Measurements from ENCODE around the gene TUBB4A. TPM values are rescaled to one million over a fixed set of nuclear protein-coding genes. Genes with fewer than 3 reads are reported as not detected.
"Not testable (repeated sequence)": the region's sequence is repeated elsewhere in the genome, so short reads cannot be mapped to it uniquely, and the experiment has no call there.

TUBB4A gene
- 0.87 and 9.2 TPM in 2 replicates for total RNA-seq (2014; rRNA removed; shearing (Covaris generic))

GRCh38 chr19:6501740-6502648 is at the start of gene TUBB4A:
Gene TUBB4A (minus strand): TSS chr19:6502309. CDS start chr19:6502212, 97 bp downstream.
- no peak for DNase-seq (ENCODE audit: low spot score)

- DNase-seq (ENCODE audit: low spot score) = no peak
These were observed 49.0 kb upstream of the TUBB4A start for GRCh38 chr19:6551091-6551490.

GRCh38 chr19:6550679-6551078 is 48.6 kb upstream of the TUBB4A start:
- not testable (repeated sequence) for DNase-seq (ENCODE audit: low spot score)

GRCh38 chr19:6543866-6544347 is 41.8 kb upstream of the TUBB4A start:
- DNase-seq (ENCODE audit: low spot score) = no peak

DNA sequence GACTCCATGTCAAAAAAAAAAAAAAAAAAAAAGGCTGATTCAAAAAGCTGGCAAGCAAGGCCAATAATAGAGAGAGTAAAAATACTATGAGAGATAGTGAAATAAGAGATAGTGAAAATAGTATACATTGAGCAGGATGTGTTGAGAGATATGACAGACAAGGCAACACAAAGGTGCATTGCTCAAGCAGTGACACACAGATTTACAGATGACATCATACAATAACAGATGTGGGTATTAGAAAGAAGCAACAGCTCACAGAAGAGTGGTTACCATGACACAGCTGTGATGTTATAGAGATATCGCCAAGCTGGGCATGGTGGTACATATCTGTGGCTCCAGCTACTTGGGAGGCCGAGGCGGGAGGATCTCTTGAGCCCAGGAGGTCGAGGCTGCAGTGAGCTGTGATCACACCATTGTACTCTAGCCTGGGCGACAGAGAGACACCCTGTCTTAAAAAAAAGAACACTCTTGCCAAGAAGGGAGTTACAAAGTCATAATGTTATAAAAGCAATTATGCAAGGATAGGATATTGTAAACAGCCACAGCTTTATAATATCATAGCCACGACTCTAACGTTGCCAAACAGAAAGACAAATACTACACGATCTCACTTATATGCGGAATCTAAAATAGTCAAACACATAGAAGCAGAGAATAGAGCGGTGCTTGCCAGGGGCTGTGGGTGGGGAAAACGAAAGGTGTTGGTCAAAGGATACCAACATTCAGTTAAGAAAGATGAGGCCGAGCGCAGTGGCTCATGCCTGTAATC is 39.0 kb upstream of the TUBB4A start:
- no peak for DNase-seq (ENCODE audit: low spot score)

DNA sequence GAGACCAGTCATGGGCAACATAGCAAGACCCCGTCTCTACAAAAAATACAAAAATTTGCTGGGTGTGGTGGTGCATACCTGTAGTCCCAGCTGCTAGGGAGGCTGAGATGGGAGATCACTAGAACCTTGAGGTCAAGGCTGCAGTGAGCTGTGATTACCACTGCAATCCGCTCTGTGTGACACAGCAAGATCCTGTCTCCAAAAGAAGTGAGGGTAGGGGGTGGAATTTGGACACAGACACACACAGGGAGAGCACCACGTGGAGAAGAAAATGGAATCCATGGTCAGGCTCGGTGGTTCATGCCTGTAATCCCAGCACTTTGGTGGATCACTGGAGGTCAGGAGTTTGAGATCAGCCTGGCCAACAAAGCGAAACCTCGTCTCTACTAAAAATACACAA is 37.4 kb upstream of the TUBB4A start:
- no peak for DNase-seq (ENCODE audit: low spot score)

GRCh38 chr19:6535558-6536137 is 33.5 kb upstream of the TUBB4A start:
- DNase-seq (ENCODE audit: low spot score) = no peak

DNA sequence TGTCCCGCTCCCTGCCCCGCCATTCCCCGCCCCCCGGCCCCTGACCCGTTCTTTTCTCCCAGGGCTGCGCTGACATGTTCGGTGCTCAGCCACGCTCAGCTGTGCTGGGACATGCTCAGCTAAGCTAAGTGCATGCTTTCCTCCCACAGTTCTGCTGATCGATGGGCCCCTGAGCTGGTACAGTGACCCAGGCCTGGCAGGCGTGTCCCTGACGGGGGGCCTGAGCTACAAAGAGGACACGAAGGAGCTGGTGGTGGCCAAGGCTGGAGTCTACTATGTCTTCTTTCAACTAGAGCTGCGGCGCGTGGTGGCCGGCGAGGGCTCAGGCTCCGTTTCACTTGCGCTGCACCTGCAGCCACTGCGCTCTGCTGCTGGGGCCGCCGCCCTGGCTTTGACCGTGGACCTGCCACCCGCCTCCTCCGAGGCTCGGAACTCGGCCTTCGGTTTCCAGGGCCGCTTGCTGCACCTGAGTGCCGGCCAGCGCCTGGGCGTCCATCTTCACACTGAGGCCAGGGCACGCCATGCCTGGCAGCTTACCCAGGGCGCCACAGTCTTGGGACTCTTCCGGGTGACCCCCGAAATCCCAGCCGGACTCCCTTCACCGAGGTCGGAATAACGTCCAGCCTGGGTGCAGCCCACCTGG is 32.5 kb upstream of the TUBB4A start:
- DNase-seq (ENCODE audit: low spot score) = no peak

DNA sequence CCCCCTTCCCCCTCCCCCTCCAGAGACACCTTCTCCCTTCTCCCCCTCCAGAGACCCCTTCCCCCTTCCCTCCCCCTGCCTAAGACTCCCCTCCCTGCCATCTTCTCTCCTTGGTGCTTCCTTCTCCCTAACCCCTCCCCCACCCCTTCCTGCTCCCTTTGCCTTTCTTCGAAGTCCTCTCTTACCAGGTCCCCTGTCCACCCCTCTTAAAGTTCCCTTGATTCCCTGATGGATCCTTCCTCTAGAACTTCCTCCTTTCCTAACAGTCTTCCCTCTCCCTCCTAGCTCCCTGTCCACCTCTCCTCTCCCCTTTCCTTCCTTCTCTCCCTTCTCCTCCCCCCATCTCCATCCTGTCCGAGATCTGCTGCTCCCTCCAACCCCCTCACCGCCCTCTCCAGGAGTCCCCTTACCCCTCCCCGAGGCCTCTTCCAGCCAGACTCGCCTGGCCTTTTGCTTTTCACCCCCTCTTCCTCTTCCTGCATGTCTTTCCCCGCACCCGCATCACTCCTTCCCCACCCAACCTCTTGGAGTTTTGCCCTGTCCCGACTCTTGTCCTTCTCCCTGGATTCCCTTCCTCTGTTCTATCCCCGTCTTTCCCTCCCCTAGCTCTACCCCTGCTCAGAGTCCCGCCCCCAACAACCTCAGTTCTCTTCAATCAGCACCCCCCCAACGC is 31.8 kb upstream of the TUBB4A start:
- no peak for DNase-seq (ENCODE audit: low spot score)

DNA sequence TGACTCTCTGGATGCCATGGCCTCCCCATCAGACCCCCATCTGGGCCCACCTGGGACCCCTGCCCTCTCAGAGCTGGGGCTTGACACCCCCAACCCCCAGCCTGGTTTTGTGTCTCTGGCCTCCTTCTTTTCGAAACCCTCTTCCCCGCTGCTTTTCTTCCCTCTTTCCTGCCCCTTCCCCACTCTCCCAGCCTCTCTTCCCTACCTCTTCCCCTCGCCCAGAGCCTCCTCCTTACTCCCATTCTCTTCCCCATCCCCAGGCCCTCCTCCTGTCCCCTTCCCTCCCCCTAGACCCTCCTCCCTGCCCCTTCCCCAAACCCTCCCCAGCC is 30.9 kb upstream of the TUBB4A start:
- DNase-seq (ENCODE audit: low spot score) = no peak

DNA sequence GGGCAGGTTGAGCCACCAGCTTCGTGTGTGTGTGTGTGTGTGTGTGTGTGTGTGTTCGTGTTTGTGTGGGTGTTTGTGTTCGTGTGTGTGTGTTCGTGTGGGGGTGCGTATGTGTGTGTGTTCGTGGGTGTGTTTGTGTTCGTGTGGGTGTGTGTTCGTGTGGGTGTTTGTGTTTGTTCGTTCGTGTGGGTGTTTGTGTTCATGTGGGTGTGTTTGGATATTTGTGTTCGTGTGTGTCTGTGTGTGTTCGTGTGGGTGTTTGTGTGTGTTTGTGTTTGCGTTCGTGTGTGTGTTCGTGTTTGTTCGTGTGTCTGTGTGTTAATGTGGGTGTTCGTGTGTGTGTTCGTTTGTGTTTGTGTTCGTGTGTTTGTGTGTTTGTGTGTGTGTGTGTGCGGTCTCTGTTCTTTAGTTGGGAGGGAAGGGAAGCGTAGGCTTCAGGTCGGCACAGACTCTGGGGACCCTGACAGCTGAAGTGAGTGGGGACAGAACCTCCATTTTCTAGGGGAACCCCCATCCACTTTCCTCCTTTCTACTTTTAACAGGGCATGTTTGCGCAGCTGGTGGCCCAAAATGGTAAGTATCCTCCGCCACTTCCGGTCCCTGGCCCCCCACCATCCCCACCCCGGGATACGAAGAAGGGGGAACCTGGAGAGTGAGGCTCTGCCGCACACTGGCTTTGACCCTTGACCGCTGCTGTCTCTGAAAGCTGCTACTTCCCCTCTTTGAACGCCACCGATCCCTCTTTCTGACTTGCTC is 30.3 kb upstream of the TUBB4A start:
- no peak for DNase-seq (ENCODE audit: low spot score)

- DNase-seq (ENCODE audit: low spot score) = no peak
These were observed 29.8 kb upstream of the TUBB4A start for GRCh38 chr19:6531956-6532243.

GRCh38 chr19:6531163-6531955 is 29.2 kb upstream of the TUBB4A start:
- no peak for DNase-seq (ENCODE audit: low spot score)

- peak; percentile 90 for DNase-seq (ENCODE audit: low spot score)
These were observed 28.5 kb upstream of the TUBB4A start, which contains the start of gene TNFSF9 for GRCh38 chr19:6530386-6531162. Gene TNFSF9 (plus strand): TSS chr19:6531026. CDS start chr19:6531037, 11 bp downstream.

DNA sequence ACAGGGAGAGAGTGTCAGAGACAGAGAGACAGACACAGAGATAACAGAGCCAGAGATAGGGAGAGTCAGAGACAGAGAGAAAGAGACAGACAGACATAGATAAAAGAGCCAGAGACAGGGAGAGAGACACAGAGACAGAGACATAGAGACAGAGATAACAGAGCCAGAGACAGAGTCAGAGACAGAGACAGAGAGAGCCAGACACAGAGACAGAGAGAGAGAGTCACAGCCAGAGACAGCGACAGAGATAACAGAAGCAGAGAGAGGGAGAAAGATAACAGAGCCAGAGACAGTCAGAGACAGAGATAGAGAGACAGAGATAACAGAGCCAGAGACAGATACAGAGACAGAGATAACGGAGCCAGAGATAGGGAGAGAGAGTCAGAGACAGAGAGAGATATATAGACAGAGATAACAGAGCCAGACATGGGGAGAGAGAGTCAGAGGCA is 27.9 kb upstream of the TUBB4A start:
- DNase-seq (ENCODE audit: low spot score) = no peak

GRCh38 chr19:6529351-6529750 is 27.2 kb upstream of the TUBB4A start:
- no peak for DNase-seq (ENCODE audit: low spot score)

- no peak for DNase-seq (ENCODE audit: low spot score)
These were observed 26.5 kb upstream of the TUBB4A start for GRCh38 chr19:6528544-6529121.

DNA sequence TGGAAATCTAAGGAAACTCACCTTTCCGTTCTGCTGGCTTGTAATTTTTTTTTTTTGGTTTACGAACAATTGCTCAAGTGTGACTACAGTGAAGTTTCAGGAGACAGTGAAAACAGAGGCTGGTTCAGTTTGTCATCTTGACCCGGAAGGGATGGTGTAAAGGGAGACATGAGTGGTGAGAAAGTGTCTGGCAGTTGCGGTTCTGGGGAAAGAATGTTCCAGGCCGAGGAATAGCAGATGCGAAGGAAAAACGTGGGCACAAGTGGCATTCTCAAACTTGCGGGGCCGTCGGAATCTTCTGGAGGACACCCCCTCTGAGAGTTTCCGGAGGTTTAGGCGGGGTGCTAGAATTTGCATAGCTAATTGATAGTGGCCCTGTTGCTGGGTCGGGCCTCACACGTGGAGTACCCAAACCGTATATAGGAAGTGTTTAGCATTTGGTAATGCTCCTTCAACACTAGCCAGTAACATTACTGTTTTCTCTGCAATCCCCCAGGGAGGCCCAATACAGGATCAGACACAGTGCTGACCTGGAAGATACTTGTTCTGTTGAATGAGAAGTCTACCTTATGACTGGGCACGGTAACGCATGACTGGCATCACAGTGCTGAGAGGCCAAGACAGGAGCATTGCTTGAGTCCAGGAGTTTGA is 25.9 kb upstream of the TUBB4A start:
- DNase-seq (ENCODE audit: low spot score) = no peak

Measured in H4 (cell line).